Lung (tissue), 12 donors: ENCODE measurements around the gene MFSD2A. TPM values are rescaled to one million over a fixed set of nuclear protein-coding genes. Genes with fewer than 3 reads are reported as not detected.
"Not testable (repeated sequence)": the region's sequence is repeated elsewhere in the genome, so short reads cannot be mapped to it uniquely, and the experiment has no call there.

Experiments
- ATAC-seq: fragments of 200-7000 bp; cut with Tn5 transposase; one replicate; pipeline ENCODE4 v1.9.1; 2020; ENCODE audit warnings: moderate number of reproducible peaks; ENCODE audit not compliant: insufficient read depth, low FRiP score
- DNase-seq, 3 donors: peaks; one replicate each; pipeline ENCODE4 v3.0.0-alpha.2; 2013 to 2017
- H3K27ac ChIP-seq, 2 donors: one replicate each; pipeline ENCODE4 v1.5.1; 2013; ENCODE audit warnings: mild to moderate bottlenecking in 2 of 2, moderate library complexity in 2 of 2, control low read depth in 1 of 2, inconsistent platforms in 1 of 2, low read depth in 1 of 2, low read length in 1 of 2
- H3K27me3 ChIP-seq, 3 donors: one replicate each; pipeline ENCODE4 v1.5.1; 2013; ENCODE audit warnings: low read length in 2 of 3; ENCODE audit not compliant: control insufficient read depth in 3 of 3, insufficient read depth in 3 of 3
- H3K36me3 ChIP-seq, 4 donors: one replicate each; pipeline ENCODE4 v1.5.1; 2013; ENCODE audit warnings: low read length in 4 of 4, mild to moderate bottlenecking in 1 of 4, moderate library complexity in 1 of 4; ENCODE audit not compliant: control insufficient read depth in 4 of 4, insufficient read depth in 4 of 4
- H3K4me1 ChIP-seq, 5 donors: one replicate each; pipeline ENCODE4 v1.5.1; 2013; ENCODE audit warnings: low read length in 5 of 5, mild to moderate bottlenecking in 2 of 5, moderate library complexity in 1 of 5; ENCODE audit not compliant: control insufficient read depth in 5 of 5, insufficient read depth in 5 of 5
- H3K4me3 ChIP-seq: one replicate; pipeline ENCODE4 v1.5.1; 2013; ENCODE audit warnings: mild to moderate bottlenecking, control low read depth, moderate library complexity
- H3K9ac ChIP-seq, 2 donors: one replicate each; pipeline ENCODE4 v1.5.1; 2013; ENCODE audit warnings: low read length in 2 of 2, control low read depth in 1 of 2; ENCODE audit not compliant: insufficient read depth in 1 of 2
- H3K9me3 ChIP-seq, 4 donors: one replicate each; pipeline ENCODE4 v1.5.1; 2013; ENCODE audit warnings: low read length in 3 of 4, mild to moderate bottlenecking in 1 of 4, moderate library complexity in 1 of 4; ENCODE audit not compliant: control insufficient read depth in 4 of 4, insufficient read depth in 3 of 4
- WGBS, 2 donors: extraction: QIAGEN DNeasy Blood & Tissue Kit; methylation state at CpG; one replicate each; pipeline ENCODE4 v1.1.7; 2013; 5-methylcytosine and 5-hydroxymethylcytosine counted together
- polyA plus RNA-seq, 2 donors: library from polyadenylated mRNA; stranded (reverse); fragments of 200-250 nt; gene quantifications; one replicate each; pipeline ENCODE4 v1.2.1, GENCODE V29; 2013
- total RNA-seq, 2 donors: library from RNA; depleted of rRNA in 1 of 2; stranded (reverse); fragments of >200 nt in 1 of 2; gene quantifications; one replicate each; pipeline ENCODE4 v1.2.1, GENCODE V29; 2014 to 2021
- TF ChIP-seq, protein P1 (sequence below): IDR thresholded peaks from 2 replicates; pipeline ENCODE4 v1.5.1; 2012; ENCODE audit warnings: mild to moderate bottlenecking; ENCODE audit errors: control extremely low read depth, extremely low read depth
- donor health status: control.
- donor health status: control.
- donor health status: Bipolar disorder and iron deficiency.
- donor health status: healthy.
- donor health status: DM: yes; HTN: yes; CAD: no.

Gene MFSD2A
- total and polyA plus RNA-seq, 4 donors: 57.2 to 149 (median 121) TPM

- Histone ChIP-seq H3K27me3 (peaks cover 0 to 3% (median 0%) of the 10 kb centered on the region in 3 donors), H3K36me3 (no peaks in the 10 kb centered on the region), H3K9me3 (peaks cover 0 to 6% (median under 1%) of the 10 kb centered on the region in 4 donors), H3K27ac (no peak overlapping the region), H3K4me1 (no peaks in the 10 kb centered on the region), H3K9ac (no peak overlapping the region), H3K4me3 (no peak overlapping the region)
- TF ChIP-seq, protein P1, sequence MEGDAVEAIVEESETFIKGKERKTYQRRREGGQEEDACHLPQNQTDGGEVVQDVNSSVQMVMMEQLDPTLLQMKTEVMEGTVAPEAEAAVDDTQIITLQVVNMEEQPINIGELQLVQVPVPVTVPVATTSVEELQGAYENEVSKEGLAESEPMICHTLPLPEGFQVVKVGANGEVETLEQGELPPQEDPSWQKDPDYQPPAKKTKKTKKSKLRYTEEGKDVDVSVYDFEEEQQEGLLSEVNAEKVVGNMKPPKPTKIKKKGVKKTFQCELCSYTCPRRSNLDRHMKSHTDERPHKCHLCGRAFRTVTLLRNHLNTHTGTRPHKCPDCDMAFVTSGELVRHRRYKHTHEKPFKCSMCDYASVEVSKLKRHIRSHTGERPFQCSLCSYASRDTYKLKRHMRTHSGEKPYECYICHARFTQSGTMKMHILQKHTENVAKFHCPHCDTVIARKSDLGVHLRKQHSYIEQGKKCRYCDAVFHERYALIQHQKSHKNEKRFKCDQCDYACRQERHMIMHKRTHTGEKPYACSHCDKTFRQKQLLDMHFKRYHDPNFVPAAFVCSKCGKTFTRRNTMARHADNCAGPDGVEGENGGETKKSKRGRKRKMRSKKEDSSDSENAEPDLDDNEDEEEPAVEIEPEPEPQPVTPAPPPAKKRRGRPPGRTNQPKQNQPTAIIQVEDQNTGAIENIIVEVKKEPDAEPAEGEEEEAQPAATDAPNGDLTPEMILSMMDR: no peak
- ATAC-seq (no peak), DNase-seq (no peak)
- WGBS, 2 donors: 97% methylated on average over 2 of the region's 2 CpGs
Measured at GRCh38 chr1:39908534-39908933, 46.4 kb upstream of the MFSD2A start.

DNA sequence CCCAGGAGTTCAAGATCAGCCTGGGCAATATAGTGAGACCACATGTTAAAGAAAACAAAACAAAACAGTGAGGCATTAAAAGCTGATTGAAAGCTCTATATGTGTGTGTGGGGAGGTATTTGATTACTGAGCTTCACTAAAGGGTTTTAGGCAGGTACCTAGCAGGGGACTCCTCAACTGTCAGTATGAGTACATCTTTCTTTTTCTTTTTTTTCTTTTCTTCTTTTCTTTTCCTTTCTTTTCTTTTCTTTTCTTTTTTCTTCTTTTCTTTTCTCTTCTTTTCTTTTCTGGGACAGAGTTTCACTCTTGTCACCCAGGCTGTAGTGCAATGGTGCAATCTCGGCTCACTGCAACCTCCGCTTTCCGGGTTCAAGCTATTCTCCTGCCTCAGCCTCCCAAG, 44.7 kb upstream of the MFSD2A start:
- Histone ChIP-seq H3K27me3 (no peaks in the 10 kb centered on the region), H3K9ac (no peak overlapping the region), H3K9me3 (peaks cover 0 to 6% (median under 1%) of the 10 kb centered on the region in 4 donors), H3K36me3 (no peaks in the 10 kb centered on the region), H3K4me3 (no peak overlapping the region), H3K27ac (no peak overlapping the region), H3K4me1 (no peaks in the 10 kb centered on the region)
- DNase-seq (no peak), ATAC-seq (no peak)
- TF ChIP-seq, protein P1: no peak
- 98 to 100% methylated on average over 3 of the region's 3 CpGs for WGBS, 2 donors

DNA sequence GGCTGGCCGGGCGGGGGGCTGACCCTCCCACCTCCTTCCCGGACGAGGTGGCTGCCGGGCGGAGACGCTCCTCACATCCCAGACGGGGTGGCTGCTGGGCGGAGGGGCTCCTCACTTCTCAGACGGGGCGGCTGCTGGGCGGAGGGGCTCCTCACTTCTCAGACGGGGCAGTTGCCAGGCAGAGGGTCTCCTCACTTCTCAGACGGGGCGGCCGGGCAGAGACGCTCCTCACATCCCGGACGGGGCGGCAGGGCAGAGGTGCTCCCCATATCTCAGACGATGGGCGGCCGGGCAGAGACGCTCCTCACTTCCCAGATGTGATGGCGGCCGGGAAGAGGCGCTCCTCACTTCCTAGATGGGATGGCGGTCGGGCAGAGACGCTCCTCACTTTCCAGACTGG, 41.8 kb upstream of the MFSD2A start:
- not testable (repeated sequence) for H3K27me3 ChIP-seq, H3K9me3 ChIP-seq, H3K36me3 ChIP-seq, DNase-seq, H3K9ac ChIP-seq, H3K27ac ChIP-seq, ATAC-seq, H3K4me1 ChIP-seq, H3K4me3 ChIP-seq
- 93 to 100% methylated on average over 8 to 29 of the region's 30 CpGs for WGBS, 2 donors

DNA sequence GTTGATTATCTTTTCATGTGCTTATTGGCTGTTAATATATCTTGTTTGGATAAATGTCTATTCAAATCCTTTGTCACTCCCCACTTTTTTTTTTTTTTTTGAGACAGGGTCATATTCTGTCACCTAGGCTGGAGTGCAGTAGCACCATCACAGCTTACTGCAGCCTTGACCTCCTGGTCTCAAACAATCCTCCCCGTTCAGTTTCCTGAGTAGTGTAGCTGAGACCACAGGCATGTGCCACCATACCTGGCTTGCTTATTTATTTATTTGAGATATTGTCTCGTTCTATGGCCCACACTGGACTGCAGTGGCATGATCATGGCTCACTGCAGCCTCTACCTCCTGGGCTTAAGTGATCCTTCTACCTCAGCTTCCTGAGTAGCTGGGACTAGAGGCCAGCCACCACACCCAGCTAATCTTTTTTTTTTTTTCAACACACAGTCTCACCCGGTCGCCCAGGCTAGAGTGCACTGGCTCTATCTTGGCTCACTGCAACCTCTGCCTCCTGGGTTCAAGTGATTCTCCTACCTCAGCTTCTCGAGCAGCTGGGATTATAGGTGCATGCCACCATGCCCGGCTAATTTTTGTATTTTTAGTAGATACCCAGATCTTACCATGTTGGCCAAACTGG, 39.3 kb upstream of the MFSD2A start:
- TF ChIP-seq, protein P1: no peak
- Histone ChIP-seq H3K4me1 (no peaks in the 10 kb centered on the region), H3K9ac (no peak overlapping the region), H3K4me3 (no peak overlapping the region), H3K9me3 (no peaks in the 10 kb centered on the region), H3K27me3 (no peaks in the 10 kb centered on the region), H3K27ac (no peak overlapping the region), H3K36me3 (no peaks in the 10 kb centered on the region)
- 80 to 87% methylated on average over 6 of the region's 6 CpGs for WGBS, 2 donors
- no peak for ATAC-seq
- DNase-seq: no peak
